Measurements from ENCODE around the gene FXR2.
A peak's percentile ranks its signal among the peaks of the same experiment; 100 is the strongest.

The FXR2 gene

GRCh38 chr17:7587420-7588151, 27.1 kb downstream of the FXR2 start:
- DNase-seq: peak; percentile 61

- peak; percentile 56 for DNase-seq
These were observed 27.9 kb downstream of the FXR2 start for GRCh38 chr17:7586673-7587419.

GRCh38 chr17:7583253-7584109, 31.2 kb downstream of the FXR2 start, which contains the start of gene MPDU1:
Gene MPDU1 (plus strand): TSS chr17:7583852. CDS start chr17:7583863, 11 bp downstream.
- DNase-seq: peak; percentile 98

- no peak for DNase-seq
These were observed 32.1 kb downstream of the FXR2 start for GRCh38 chr17:7582396-7583252.

GRCh38 chr17:7580604-7581575, 33.8 kb downstream of the FXR2 start:
- DNase-seq: peak; percentile 78

- DNase-seq: peak; percentile 14
These were observed 34.7 kb downstream of the FXR2 start for GRCh38 chr17:7579834-7580603.

- peak; percentile 92 for DNase-seq
These were observed 35.5 kb downstream of the FXR2 start, which contains the start of gene CD68 for GRCh38 chr17:7579001-7579833. Gene CD68 (plus strand): TSS chr17:7579638. CDS start chr17:7579678, 40 bp downstream.

- peak; percentile 19 for DNase-seq
These were observed 37.1 kb downstream of the FXR2 start for GRCh38 chr17:7577327-7578199.

- no peak for DNase-seq
These were observed 38.2 kb downstream of the FXR2 start for GRCh38 chr17:7576432-7576937.

GRCh38 chr17:7575959-7576358, 38.7 kb downstream of the FXR2 start:
- DNase-seq: no peak

GRCh38 chr17:7575481-7575883, 39.2 kb downstream of the FXR2 start:
- DNase-seq: no peak

- DNase-seq: peak; percentile 19
These were observed 40.3 kb downstream of the FXR2 start for GRCh38 chr17:7574176-7574953.

GRCh38 chr17:7573324-7574080, 41.2 kb downstream of the FXR2 start:
- peak; percentile 93 for DNase-seq

- peak; percentile 100 for DNase-seq
These were observed 41.9 kb downstream of the FXR2 start for GRCh38 chr17:7572588-7573323.

GRCh38 chr17:7572338-7572587, 42.4 kb downstream of the FXR2 start:
- DNase-seq: no peak

- no peak for DNase-seq
These were observed 44.3 kb downstream of the FXR2 start for GRCh38 chr17:7570351-7570750.

Measured in hematopoietic multipotent progenitor cell treated with erythropoietin and hydrocortisone succinate and interleukin-3 and kit ligand, for 6 days (in vitro differentiated cells).